ENCODE data around the gene LRSAM1. TPM values are rescaled to one million over a fixed set of nuclear protein-coding genes. Genes with fewer than 3 reads are reported as not detected.

Gene LRSAM1
- total RNA-seq, 4 donors from 2014 or later, result 13.7 to 19.6 (median 16.3) TPM

DNA sequence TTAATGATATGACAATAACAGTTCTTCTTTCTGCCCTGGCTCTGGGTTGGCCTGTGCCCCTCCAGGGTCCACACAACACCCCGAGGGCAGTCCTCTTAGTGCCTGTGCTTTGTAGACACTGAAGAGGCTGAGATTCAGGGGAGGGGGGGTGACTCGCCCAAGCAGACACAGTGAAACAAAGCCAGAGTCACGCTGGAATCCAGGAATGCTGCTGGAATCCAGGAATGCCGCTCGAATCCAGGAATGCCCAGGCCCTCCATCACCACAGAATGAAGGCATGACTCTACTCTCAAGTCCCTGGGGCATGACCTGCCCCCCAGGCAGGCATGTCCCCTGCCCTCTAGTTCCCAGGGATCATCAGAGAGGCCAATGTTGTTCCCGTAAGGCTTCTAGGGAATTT is 73.1 kb downstream of the LRSAM1 start:
- intact Hi-C loops (cut with DNase I), result no loop called here

GRCh38 chr9:127525401-127526188 is 74.3 kb downstream of the LRSAM1 start:
- Histone ChIP-seq H3K27ac (no peak overlapping the region), H3K4me1 (peaks cover 21 to 45% of the 10 kb centered on the region in 2 donors), H3K4me3 (replicated peaks in 1 of 3) (no peak overlapping the region), H3K27me3 (no peaks in the 10 kb centered on the region), H3K9me3 (no peaks in the 10 kb centered on the region), H3K36me3 (peaks cover 40 to 59% of the 10 kb centered on the region in 2 donors)
- DNase-seq, result no peak
- intact Hi-C loops (cut with DNase I), result no loop called here
- WGBS, 2 donors, result 95 to 96% methylated on average over 4 to 8 of the region's 8 CpGs
- TF ChIP-seq CTCF (IDR thresholded peaks at IDR 0.05) (peak in 5 of 6 experiments; percentile 27 to 59 (median 47)), POLR2A (IDR thresholded peaks at IDR 0.05) (no peak)

More for the DNA sequence above, 73.1 kb downstream of the LRSAM1 start:
- WGBS, 2 donors, result 72 to 75% methylated on average over 2 to 6 of the region's 6 CpGs
- Histone ChIP-seq H3K36me3 (peaks cover 35 to 48% of the 10 kb centered on the region in 2 donors), H3K27me3 (no peaks in the 10 kb centered on the region), H3K27ac (no peak overlapping the region), H3K4me3 (replicated peaks in 1 of 3) (no peak overlapping the region), H3K9me3 (no peaks in the 10 kb centered on the region), H3K4me1 (peaks cover 21 to 46% of the 10 kb centered on the region in 2 donors)
- DNase-seq, result no peak
- no peak for TF ChIP-seq CTCF (IDR thresholded peaks at IDR 0.05)
- no peak for TF ChIP-seq POLR2A (IDR thresholded peaks at IDR 0.05)

- Histone ChIP-seq H3K9me3 (no peaks in the 10 kb centered on the region), H3K4me1 (peaks cover 12 to 33% of the 10 kb centered on the region in 2 donors), H3K27me3 (no peaks in the 10 kb centered on the region), H3K27ac (peak overlapping the region in 1 of 3 donors; percentile 24), H3K4me3 (replicated peaks in 1 of 3) (no peak overlapping the region), H3K36me3 (peaks cover 43 to 65% of the 10 kb centered on the region in 2 donors)
- intact Hi-C loops (cut with DNase I), result no loop called here
- DNase-seq, result no peak
- WGBS, 2 donors, result 83 to 87% methylated on average over 20 to 25 of the region's 30 CpGs
- TF ChIP-seq CTCF (IDR thresholded peaks at IDR 0.05) (no peak), POLR2A (IDR thresholded peaks at IDR 0.05) (no peak)
Observed at GRCh38 chr9:127526655-127527559, 75.6 kb downstream of the LRSAM1 start.

GRCh38 chr9:127527560-127528268 is 76.4 kb downstream of the LRSAM1 start:
- WGBS, 2 donors, result 90 to 94% methylated on average over 8 to 14 of the region's 17 CpGs
- Histone ChIP-seq H3K4me3 (replicated peaks in 1 of 3) (no peak overlapping the region), H3K4me1 (peaks cover 4 to 25% of the 10 kb centered on the region in 2 donors), H3K9me3 (no peaks in the 10 kb centered on the region), H3K27ac (peak overlapping the region in 1 of 3 donors; percentile 60), H3K27me3 (no peaks in the 10 kb centered on the region), H3K36me3 (peaks cover 43 to 59% of the 10 kb centered on the region in 2 donors)
- no peak for DNase-seq
- intact Hi-C loops (cut with DNase I), result no loop called here
- no peak for TF ChIP-seq POLR2A (IDR thresholded peaks at IDR 0.05)
- no peak for TF ChIP-seq CTCF (IDR thresholded peaks at IDR 0.05)

Measured in thyroid gland (tissue), 4 donors.